Adrenal gland (tissue), 12 donors: ENCODE results near the gene DUSP18. TPM values are rescaled to one million over a fixed set of nuclear protein-coding genes. Genes with fewer than 3 reads are reported as not detected.
A peak's percentile ranks its signal among the peaks of the same experiment; 100 is the strongest.
"Not testable (repeated sequence)": the region's sequence is repeated elsewhere in the genome, so short reads cannot be mapped to it uniquely, and the experiment has no call there.

Experiments
- DNase-seq, 7 donors: peaks; one replicate each; pipeline ENCODE4 v3.0.0-alpha.2; 2019 to 2020
- H3K27ac ChIP-seq, 5 donors: fragments of 200-600 bp; sonication (generic) in 4 of 5; 1 replicate in 3 of 5; 2 replicates in 2 of 5; pipeline versions ENCODE4 v1.5.1 to v1.8.0; 2016 to 2020; ENCODE audit warnings: mild to moderate bottlenecking in 1 of 5
- H3K27me3 ChIP-seq: fragments of 200-600 bp; 2 replicates; pipeline ENCODE4 v1.8.0; 2021
- H3K36me3 ChIP-seq, 2 donors: fragments of 200-600 bp; replicated peaks in 1 of 2; 1 replicate in 1 of 2; 2 replicates in 1 of 2; pipeline versions ENCODE4 v1.5.1 to v1.8.0; 2018 to 2022
- H3K4me1 ChIP-seq, 2 donors: fragments of 200-600 bp; replicated peaks in 1 of 2; 1 replicate in 1 of 2; 2 replicates in 1 of 2; pipeline versions ENCODE4 v1.5.1 to v1.8.0; 2018 to 2021
- H3K4me3 ChIP-seq, 4 donors: fragments of 200-600 bp; sonication (generic) in 3 of 4; one replicate each; pipeline ENCODE4 v1.5.1; 2016 to 2018
- H3K9me3 ChIP-seq, 3 donors: fragments of 200-600 bp; sonication (generic) in 1 of 3; replicated peaks in 1 of 3; 1 replicate in 2 of 3; 2 replicates in 1 of 3; pipeline versions ENCODE4 v1.5.1 to v1.8.0; 2016 to 2021
- CTCF ChIP-seq, 6 experiments: fragments of 450-650 bp in 4 of 6; fragments of 200-600 bp in 2 of 6; sonication (generic) in 1 of 6; IDR thresholded peaks; 1 replicate in 5 of 6; 2 replicates in 1 of 6; pipeline versions ENCODE4 v1.5.1 to v1.8.0; 2016 to 2021; ENCODE audit warnings: antibody characterized with exemption in 6 of 6, mild to moderate bottlenecking in 2 of 6, moderate library complexity in 1 of 6
- POLR2A ChIP-seq, 2 donors: fragments of 450-650 bp; IDR thresholded peaks; one replicate each; pipeline ENCODE4 v1.6.1; 2017; ENCODE audit warnings: antibody characterized with exemption in 2 of 2, mild to moderate bottlenecking in 2 of 2, moderate library complexity in 1 of 2
- WGBS, 4 donors: extraction: QIAGEN DNeasy Blood & Tissue Kit in 2 of 4; methylation state at CpG; one replicate each; pipeline versions ENCODE4 v1.1.5 to v1.1.7; 2013 to 2017; 5-methylcytosine and 5-hydroxymethylcytosine counted together
- intact Hi-C, 2 donors: fragments of 100-400 bp; cut with DNase I; formaldehyde crosslinking; loops; one replicate each; pipeline versions ENCODE4 v1.14.1 to v1.15.0; 2022 to 2023
- polyA plus RNA-seq, 3 donors: library from polyadenylated mRNA; stranded (reverse); fragments of 200-250 nt in 2 of 3; fragments of 350-450 nt in 1 of 3; fragmentation: Illumina TruSeq in 1 of 3; extraction: RNeasy Lipid Tissue Mini Kit (QIAGEN cat#74804) in 1 of 3; gene quantifications; one replicate each; pipeline ENCODE4 v1.2.3, GENCODE V29; 2013 to 2014
- total RNA-seq, 9 donors: library from RNA; depleted of rRNA in 4 of 9; stranded (reverse); fragments of >200 nt in 4 of 9; fragments of 120-200 nt in 1 of 9; fragmentation: NEBNext Ultra II Directional in 1 of 9; extraction: Animal tissue kit (Norgen Biotek cat#: 25700) in 1 of 9; gene quantifications; one replicate each; pipeline versions ENCODE4 v1.1.0 to v1.2.4, GENCODE V29; 2013 to 2023
- donor health status: healthy with polysubstance abuse.
- donor health status: Bipolar disorder and iron deficiency.
- donor health status: DM: yes; HTN: yes; CAD: no.
- donor health status: DM: no; HTN: no; CAD: no.
- donor health status: DM: no; HTN: no; CAD: no.
- donor health status: DM: yes; HTN: yes; CAD: no.

The DUSP18 gene
- total and polyA plus RNA-seq, 12 donors, result 1.4 to 8.9 (median 5.4) TPM

GRCh38 chr22:30685178-30685577 is 17.5 kb upstream of the DUSP18 start:
- Histone ChIP-seq H3K4me1 (no peaks in the 10 kb centered on the region), H3K9me3 (no peaks in the 10 kb centered on the region), H3K27ac (no peak overlapping the region), H3K4me3 (no peak overlapping the region), H3K36me3 (no peaks in the 10 kb centered on the region), H3K27me3 (no peaks in the 10 kb centered on the region)
- TF ChIP-seq CTCF (IDR thresholded peaks at IDR 0.05) (no peak), POLR2A (IDR thresholded peaks at IDR 0.05) (no peak)
- WGBS, 4 donors, result 69 to 87% (median 81%) methylated on average over 7 of the region's 7 CpGs
- no peak for DNase-seq
- intact Hi-C loops, result no loop called here

- Histone ChIP-seq H3K4me3 (no peak overlapping the region), H3K4me1 (no peaks in the 10 kb centered on the region), H3K36me3 (no peaks in the 10 kb centered on the region), H3K27me3 (no peaks in the 10 kb centered on the region), H3K27ac (no peak overlapping the region), H3K9me3 (no peaks in the 10 kb centered on the region)
- no peak for TF ChIP-seq CTCF (IDR thresholded peaks at IDR 0.05)
- TF ChIP-seq POLR2A (IDR thresholded peaks at IDR 0.05), result no peak
- WGBS, 4 donors, result 85 to 93% (median 89%) methylated on average over 2 of the region's 2 CpGs
- no peak for DNase-seq
- intact Hi-C loops, result no loop called here
Observed at GRCh38 chr22:30681831-30682230, 14.2 kb upstream of the DUSP18 start.

GRCh38 chr22:30680991-30681770 is 13.5 kb upstream of the DUSP18 start:
- DNase-seq, result no peak
- Histone ChIP-seq H3K4me3 (no peak overlapping the region), H3K9me3 (no peaks in the 10 kb centered on the region), H3K4me1 (no peaks in the 10 kb centered on the region), H3K27me3 (no peaks in the 10 kb centered on the region), H3K27ac (peak overlapping the region in 1 of 5 donors; percentile 27), H3K36me3 (no peaks in the 10 kb centered on the region)
- whole genome bisulfite sequencing, 4 donors, result 85 to 100% (median 96%) methylated on average over 1 of the region's 1 CpG
- intact Hi-C loops, result no loop called here
- TF ChIP-seq CTCF (IDR thresholded peaks at IDR 0.05) (no peak), POLR2A (IDR thresholded peaks at IDR 0.05) (no peak)

- H3K4me1 ChIP-seq, H3K4me3 ChIP-seq, H3K27me3 ChIP-seq, H3K27ac ChIP-seq, intact Hi-C loops, DNase-seq, H3K36me3 ChIP-seq, H3K9me3 ChIP-seq: not testable (repeated sequence)
- 85 to 90% (median 87%) methylated on average over 10 to 12 of the region's 12 CpGs for WGBS, 4 donors
Observed at GRCh38 chr22:30679895-30680690, 12.4 kb upstream of the DUSP18 start.

GRCh38 chr22:30676565-30676964 is 8.9 kb upstream of the DUSP18 start:
- H3K9me3 ChIP-seq, H3K27me3 ChIP-seq, H3K36me3 ChIP-seq, DNase-seq, H3K4me1 ChIP-seq, H3K4me3 ChIP-seq, H3K27ac ChIP-seq, intact Hi-C loops: not testable (repeated sequence)
- 79 to 88% (median 81%) methylated on average over 3 of the region's 3 CpGs for WGBS, 4 donors
